Esophagus mucosa (tissue), 1 donor: ENCODE measurements around the gene GLDC. TPM values are rescaled to one million over a fixed set of nuclear protein-coding genes. Genes with fewer than 3 reads are reported as not detected.
"Not testable (repeated sequence)": the region's sequence is repeated elsewhere in the genome, so short reads cannot be mapped to it uniquely, and the experiment has no call there.

Experiments
- ATAC-seq: fragments of 200-7000 bp; cut with Tn5 transposase; one replicate; pipeline ENCODE4 v1.9.1; 2020
- total RNA-seq: library from RNA; stranded (reverse); gene quantifications from one replicate; pipeline ENCODE4 v1.2.4, GENCODE V29; 2023
- donor health status: DM: yes; HTN: yes; CAD: no.

The GLDC gene
- total RNA-seq, 1 donor from 2014 or later = 28.3 TPM

DNA sequence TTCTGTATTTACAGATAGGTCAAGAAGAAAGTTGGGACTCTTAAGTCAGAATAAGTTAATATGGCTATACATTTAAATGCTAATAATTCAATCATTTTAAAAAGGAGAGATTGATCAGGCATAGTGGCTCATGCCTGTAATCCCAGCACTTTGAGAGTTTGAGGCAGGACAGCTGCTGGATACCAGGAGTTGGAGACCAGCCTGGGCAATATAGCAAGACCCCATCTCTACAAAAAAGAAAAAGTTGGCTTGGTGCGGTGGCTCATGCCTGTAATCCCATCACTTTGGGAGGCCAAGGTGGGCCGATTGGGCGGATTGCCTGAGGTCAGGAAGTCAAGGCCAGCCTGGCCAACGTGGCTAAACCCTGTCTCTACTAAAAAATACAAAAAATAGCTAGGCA is 15.0 kb upstream of the GLDC start:
- no peak for ATAC-seq

DNA sequence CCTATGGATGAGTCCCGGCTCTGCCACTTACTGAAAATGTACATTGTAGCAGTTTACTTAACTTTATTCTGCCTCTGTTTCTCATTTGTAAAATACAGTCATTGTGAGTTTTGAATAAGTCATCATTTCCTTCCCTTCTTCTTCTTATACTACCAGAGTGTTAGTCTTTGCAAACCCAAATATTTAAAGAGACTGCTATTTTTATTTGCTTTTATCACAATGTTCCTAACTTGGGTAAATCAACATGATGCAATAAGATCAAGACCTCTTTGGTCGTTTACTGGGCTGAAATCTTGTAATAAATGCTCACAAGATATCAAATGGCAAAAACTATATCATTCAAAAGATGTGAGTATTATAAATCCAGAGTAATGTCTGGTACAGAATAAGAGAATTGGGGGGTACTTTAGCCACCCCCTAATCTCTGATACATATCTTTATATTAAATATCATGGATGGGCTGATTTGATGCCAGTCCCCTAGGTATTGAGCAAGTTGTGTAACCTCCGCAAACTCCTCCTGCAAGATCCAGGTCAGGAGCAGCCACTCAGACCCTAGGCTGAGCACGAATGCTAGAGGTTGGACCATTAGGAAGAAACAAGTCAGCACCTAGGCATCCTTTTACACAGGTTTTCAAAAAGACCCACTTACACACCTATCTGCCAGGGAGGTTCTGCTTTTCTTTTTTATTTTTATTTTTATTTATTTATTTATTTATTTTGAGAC is 13.3 kb upstream of the GLDC start:
- ATAC-seq = no peak

DNA sequence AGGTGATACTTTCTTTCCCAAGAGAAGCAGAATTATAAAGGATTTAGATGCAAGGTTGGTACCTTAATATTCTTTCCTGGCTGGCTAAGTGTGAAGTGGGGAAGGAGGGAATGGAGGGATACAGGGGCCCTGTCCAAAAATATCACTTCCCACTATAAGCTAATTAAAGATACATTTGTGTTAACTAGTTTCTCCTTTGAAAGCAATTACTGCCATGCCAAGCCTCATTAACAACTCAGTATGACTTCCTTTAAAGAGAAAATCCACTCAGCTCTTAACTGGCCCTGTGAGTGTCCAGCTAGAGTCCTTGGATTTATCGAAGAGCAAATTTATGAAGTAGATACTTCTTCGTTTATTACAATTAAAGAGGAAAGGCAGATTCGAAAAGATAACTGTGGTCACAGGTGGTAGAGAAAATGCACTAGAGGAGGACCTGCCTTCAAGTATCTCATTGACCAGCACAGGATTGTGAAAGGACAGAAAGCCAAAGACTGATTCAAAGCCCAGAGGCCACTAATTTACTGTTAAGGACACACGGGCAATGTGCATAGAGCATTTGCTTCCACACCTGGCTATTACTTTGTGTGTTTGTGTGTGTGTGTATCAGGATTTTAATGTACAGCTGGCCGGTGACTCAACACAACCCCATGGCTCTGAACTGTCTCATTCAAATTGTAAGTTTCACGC is 11.2 kb upstream of the GLDC start:
- ATAC-seq = no peak

DNA sequence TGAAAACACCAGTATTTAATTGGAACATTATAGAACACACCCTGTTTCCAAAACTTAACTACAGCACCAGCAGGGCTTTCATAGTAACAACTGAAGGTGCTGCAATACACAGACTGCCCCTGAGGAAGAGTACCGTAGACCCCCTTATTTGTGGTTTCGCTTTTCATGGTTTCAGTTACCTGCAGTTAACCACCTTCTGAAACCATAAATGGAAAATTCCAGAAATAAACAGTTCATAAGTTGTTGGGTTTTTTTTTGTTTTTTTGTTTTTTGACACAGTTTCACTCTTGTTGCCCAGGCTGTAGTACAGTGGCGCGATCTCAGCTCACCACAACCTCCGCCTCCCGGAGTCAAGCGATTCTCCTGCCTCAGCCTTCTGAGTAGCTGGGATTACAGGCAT is 9.5 kb upstream of the GLDC start:
- no peak for ATAC-seq

DNA sequence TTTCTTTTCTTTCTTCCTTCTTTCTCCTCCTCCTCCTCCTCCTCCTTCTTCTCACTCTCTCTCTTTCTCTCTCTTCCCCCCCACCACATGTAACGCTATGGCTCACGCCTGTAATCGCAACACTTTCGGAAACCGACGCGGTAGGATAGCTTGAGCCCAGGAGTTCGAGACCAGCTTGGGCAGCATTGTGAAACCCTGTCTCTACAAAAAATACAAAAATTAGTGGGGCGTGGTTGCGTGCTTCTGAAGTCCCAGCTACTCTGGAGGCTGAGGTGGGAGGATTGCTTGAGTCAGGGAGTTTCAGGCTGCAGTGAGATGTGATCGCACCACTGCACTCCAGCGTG is 736 bp upstream of the GLDC start:
- no peak for ATAC-seq

DNA sequence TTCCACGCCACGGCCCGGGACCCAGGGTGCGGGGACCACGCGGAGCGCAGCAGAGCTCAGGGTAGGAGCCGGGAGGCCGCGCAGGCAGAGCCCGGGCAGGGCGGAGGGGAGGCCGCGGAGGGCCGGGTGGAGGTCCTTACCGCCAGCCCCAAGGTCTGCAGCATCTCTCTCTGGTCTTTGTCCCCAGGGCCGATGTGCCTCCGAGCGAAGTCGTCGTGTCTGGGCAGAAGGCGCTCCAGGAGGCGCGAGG is 499 bp downstream of the GLDC start:
- peak; percentile 43 for ATAC-seq

DNA sequence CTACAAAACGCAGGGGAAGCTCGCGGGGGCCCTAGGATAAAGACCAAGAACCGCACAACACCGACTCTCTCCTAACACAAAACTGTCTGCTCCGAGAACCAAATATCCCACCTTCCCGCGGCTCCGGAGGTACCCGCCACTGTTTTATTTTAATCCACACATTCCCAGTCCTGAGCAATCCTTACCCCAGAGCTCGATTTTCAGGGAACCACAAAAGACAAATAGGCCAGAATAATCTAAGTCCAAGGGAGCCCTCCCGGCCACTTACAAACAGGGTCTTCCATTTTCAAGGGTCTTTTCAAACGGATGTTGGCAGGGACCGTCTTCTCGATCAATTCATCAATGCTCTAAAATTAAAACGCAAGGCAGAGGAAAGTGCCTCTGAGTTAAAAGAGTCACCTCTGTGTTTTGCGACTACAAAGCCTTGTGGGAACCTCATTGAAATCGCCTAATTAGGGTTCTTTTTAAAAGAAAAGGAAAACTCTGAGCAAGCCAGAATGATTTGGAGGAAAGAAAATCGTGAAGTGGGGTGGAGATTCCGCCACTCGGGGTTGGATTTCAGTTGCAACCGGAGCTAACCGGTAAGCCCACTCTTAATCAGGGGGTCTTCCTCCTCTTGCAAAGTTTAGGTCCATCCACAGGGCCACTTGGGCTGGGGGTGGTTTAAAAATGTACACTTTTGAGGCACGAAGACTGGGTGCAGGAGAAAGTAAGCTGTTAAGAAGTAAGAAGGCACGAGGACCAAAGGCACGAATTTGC is 1.0 kb downstream of the GLDC start:
- ATAC-seq = no peak

DNA sequence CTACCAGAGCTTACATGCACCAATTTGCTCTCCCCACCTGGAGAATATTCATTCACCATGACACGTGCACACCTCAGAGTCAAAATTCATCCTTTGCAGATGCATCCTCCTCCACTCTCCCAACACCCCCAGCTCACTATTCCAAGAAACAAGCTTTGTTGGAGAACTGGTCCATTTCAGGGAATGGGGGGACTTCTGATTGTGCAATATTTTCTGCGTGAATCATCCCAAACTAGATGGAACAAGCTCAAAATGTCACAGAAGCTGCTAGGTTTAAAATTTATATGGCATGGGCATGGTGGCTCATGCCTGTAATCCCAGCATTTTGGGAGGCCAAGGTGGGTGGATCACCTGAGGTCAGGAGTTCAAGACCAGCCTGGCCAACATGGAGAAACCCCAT is 3.6 kb downstream of the GLDC start:
- no peak for ATAC-seq

DNA sequence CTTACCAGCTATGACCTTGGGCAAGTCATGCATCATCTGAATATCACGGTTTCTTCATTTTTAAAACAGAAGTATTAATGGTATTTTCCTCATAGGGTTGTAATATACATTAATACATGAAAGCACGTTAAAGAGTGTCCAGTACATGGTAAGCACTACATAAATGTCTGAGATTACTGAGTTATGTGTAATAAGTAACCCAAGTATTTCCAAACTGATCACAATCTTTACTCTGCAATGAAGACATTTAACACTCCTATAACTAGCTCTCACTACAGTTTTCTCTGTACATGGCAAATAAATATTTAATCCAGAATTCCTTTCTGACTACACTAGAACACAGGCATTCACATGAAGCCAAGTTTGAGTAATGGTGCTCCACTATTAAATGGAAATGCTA is 4.0 kb downstream of the GLDC start:
- ATAC-seq = no peak

DNA sequence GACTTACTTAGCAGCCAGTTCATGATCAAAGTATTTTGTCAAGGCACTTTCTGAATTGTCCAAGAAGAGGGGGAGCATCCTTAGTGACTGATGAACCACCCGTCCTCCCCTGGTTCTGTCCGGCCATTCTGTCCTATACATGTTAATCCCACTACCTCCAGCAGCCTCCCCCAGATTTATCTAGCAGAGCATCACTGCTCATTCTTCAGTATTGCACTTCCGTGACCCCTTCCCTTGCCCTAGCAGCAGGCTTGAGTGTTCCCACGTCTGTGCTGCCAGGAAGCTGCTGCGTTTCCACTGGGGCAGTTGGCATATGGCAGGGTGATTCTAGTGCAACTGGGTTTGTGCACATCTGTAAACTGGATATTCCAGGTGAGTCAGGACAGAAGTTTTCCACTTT is 4.5 kb downstream of the GLDC start:
- ATAC-seq = no peak

DNA sequence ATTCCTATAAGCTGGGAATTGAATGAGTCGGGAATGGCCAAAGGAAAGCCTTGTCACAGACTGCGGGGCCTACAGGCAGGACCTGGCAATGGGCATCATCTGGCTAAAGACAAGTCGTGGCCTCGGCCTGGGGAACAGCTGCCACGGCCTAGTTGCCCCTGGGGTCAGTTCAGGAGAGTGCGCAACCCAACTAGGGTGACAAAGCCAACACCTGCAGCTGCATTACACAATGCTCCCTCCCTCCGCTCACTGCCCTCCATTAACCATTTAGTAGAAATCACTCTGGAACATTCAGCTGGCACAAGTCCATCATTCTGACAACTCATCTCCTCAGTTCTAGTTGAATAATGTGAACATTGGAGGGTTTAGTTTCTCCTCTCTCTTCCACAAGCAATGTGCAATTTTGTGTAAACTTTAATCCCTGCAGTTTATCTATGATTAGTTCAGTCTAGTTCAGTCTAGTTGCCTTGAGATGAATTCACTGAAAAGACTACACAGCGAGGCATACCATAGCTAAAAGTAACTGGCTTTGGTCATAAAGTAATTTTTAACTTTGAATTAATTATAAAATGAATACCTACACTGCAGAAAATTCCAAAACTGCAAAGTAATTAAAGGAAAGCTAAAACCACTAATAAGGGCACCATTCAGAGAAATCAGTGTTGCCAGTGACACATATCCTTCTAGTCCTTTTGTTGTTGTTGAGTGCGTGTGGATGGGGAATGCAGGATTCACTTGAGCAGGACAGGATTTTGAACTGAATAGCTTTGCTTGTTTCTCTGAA is 5.1 kb downstream of the GLDC start:
- peak; percentile 62 for ATAC-seq

DNA sequence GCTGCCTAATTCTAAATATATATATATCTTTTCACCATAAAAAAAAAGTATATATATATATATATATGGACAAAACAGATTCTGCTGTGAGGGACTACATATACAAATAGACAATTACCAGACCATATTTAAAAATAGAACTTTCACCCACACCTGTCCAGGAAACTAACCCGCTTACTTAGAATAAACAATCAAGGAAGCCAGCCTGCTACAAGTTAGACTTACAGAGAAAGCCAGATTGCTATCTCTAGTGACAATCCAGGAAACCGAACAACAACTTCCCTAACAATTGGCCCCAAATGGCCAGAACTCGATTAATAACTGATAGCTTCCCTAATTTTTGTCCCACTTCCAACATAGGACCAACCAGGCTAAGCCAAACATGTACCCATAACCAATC is 5.9 kb downstream of the GLDC start:
- ATAC-seq = no peak

DNA sequence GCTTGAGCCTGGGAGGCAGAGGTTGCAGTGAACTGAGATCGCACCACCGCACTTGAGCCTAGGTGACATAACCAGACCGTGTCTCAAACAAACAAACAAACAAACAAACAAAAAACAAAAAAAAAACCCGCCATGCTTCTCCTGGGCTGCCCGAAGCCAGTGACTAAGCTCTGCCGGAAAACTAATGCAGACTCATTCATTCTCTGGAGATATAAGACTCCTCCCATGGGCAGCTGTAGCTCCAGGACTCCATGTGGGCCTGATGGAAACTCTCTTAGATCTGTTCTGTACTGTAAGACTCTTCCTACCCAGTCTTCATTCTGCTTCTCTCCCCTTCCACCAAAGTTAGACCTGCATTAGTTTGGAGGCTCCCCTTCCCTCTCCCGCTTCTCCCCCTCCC is 11.1 kb downstream of the GLDC start:
- peak; percentile 45 for ATAC-seq

DNA sequence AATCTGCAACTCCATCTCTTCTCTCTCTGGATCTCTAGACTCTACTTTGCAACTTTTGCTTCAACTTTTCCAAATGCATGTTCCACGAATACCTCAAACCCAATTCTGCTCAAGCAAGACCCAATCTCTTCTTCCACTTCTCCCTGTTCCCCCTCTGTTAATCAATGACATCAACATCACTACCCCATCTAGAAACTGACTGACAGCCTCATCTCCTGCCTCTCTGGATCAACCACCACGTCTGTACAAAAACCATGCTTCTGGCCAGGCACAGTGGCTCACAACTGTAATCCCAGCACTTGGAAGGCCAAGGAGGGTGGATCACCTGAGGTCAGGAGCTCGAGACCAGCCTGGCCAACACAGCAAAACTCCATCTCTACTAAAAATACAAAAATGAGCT is 12.2 kb downstream of the GLDC start:
- no peak for ATAC-seq

DNA sequence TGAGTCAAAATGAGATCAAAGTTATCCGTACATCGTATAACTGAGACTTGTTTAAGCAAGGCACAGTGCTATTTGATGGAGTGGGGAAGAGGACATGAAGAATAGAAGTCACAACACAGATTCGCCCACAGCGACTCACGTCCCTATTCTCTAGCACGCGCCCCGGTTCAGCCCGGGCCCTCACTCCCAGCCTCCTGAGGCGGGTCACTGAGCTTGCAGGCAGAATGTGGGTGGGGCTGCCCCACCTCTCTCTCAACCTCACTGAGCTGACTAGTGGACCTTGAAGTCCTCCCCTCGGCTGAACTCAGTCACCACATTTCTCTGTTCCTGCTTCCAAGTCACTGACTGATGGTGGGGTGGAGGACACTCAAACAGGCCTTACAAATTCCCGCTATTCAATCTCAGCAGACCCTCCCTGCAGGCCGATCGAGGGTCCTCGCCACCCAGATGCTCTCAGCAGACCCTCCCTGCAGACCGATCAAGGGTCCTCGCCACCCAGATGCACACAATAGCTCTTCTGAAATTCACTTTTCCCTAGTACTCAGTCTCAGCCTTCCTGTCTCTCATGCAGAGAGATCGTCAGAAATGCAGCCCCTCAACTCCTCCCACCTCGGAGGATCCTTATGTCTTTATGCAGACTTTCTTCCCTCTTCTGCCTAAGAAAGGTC is 12.9 kb downstream of the GLDC start:
- peak; percentile 71 for ATAC-seq

DNA sequence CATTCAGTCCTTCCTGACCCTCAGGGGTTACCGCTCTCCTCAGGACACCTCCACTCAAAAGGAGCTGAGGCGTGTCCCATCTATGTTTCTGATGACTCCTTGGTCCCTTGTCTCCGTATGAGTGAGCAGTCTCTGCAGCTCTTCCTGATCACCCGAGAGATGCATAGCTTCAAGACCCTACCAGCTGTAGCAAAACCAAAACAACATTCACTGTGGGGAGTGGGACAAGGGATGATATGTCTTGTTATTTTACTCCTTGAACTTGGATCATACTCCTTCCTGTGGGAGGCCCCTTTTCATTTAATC is 14.4 kb downstream of the GLDC start:
- no peak for ATAC-seq

DNA sequence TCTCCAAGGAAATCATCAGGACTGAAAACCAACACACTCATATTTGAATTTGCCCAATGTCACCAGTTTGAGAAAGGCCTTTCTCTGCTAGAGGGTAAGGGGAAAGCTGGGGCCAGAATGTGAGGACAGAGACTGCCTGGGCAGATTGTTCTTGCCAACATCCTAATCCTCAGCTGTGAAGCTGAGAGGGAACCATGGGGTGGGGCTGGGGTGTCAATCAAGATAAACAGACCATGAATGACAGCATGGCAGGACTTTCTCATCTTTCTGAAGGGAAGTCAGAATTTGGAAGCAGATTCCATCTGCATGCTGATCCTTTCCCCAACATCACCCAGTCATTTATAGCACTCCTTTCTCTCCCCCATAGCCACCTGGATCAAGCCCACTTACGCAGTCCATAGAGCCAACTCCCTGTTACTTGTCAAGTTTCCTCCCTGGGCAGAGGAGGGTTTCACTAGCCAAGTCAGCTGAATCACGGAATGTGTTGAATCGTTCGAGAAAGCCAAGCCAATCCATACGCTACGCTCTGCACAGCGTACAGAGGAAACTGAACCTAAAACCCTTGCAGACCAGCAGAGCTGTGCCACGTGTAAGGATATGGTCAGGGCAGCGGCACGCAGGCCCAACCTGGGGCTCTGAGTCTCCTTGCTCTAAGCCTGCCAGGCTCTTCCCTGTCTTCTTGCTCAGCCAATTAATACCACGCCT is 14.9 kb downstream of the GLDC start:
- peak; percentile 49 for ATAC-seq

DNA sequence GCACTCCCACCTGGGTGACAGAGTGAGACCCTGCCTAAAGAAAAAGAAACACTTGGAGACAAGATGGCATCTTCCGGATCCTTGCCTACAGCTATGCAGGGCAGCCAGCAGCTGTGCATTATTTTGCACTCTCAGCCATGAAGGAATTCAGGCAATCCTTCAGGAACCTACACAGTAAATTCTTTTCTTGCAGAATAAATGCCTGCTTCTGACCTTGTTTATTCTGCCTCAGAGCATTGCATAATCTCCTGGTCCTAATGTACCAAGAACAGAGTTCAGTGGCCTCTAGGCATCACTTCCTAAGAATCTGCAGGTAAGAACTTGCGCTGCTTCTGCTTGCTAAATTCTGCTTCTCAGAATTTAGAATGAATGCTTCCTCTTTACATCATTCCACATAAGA is 16.8 kb downstream of the GLDC start:
- peak; percentile 89 for ATAC-seq

DNA sequence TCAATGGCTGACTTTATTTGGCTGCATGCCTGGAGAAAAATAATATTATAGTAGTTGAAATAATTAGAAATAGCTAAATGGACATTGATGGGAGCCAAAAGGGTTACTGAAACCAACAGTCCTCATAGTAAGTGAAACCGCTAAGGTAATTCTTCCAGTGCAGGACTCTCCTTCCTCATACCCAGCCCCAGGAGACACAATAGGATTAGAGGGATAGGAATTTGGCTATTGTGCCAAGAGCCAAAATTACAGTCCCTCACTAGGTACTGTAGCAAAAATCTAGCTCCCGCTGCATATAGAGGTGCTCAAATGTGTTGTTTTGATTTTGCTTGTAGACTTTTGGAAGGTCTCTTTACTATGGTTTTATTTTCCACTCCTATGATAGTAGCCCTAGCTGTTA is 20.2 kb downstream of the GLDC start:
- no peak for ATAC-seq

DNA sequence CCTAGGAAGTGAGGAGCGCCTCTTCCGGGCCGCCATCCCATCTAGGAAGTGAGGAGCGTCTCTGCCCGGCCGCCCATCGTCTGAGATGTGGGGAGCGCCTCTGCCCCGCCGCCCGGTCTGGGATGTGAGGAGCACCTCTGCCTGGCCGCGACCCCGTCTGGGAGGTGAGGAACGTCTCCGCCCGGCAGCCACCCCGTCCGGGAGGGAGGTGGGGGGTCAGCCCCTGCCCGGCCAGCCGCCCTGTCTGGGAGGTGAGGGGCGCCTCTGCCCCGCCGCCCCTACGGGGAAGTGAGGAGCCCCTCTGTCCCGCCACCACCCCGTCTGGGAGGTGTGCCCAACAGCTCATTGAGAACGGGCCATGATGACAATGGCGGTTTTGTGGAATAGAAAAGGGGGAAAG is 22.7 kb downstream of the GLDC start:
- ATAC-seq = not testable (repeated sequence)

DNA sequence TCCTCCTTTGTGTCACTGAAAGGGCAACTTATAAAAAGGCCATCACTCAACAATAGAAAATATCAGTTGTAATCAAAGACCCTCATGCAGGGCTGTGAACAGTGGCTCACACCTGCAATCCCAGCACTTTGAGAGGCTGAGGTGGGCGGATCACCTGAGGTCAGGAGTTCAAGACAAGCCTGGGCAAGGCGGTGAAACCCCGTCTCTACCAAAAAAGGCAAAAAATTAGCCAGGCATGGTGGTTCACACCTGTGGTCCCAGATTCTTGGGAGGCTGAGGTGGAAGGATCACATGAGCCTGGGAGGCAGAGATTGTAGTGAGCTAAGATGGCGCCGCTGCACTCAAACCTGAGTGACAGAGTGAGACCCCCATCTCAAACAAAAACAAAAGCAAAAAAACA is 24.7 kb downstream of the GLDC start:
- ATAC-seq = no peak

DNA sequence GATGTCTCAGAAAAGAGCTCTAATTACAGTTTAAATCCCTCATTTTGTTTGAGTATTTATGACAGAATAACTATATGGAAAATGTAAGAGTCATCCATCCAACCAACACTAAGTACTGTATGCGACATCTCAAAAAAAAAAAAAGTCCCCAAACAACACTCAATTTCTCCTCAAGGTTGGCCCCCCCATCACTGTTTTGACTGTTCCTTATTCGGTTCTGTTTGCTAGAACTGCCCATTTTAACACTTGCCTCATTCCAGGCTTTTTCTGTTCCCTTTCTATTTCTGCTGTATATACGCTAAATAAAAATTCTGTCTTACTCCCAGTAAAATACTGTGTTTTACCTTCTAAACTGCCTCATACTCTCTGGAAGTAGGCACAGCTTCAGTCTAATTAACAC is 25.2 kb downstream of the GLDC start:
- ATAC-seq = no peak

DNA sequence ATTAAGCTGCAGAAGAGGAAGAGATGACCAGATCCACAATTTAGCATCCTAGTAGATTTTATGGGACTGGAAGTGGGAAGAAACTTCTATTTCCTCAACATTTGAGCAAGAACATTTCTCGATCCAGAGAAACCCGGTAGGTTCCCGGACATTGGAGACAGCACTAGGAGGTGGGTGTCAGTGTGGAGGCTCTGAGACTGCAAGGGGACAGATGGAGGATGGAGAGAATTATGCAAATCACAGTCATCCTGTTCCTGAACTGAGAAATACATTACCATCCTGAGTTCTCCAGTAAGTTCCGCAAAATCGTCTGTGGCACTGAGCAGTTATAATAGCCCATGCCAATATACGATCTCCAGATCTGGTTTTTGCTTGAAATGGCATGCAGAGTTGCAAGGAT is 25.6 kb downstream of the GLDC start:
- no peak for ATAC-seq
